HepG2 (cell line): ENCODE results near the gene OR6S1. TPM values are rescaled to one million over a fixed set of nuclear protein-coding genes. Genes with fewer than 3 reads are reported as not detected.
A peak's percentile ranks its signal among the peaks of the same experiment; 100 is the strongest.

Source experiments
- AKAP8 ChIP-seq: sonication (generic); formaldehyde crosslinking; IDR thresholded peaks from 2 replicates; pipeline ENCODE4 v1.5.1; 2020; ENCODE audit warnings: mild to moderate bottlenecking, missing genetic modification reagents
- GATA4 ChIP-seq: sonication (generic); IDR thresholded peaks from 2 replicates; pipeline ENCODE4 v1.6.1; 2016; ENCODE audit warnings: antibody characterized with exemption, low read depth, borderline replicate concordance
- GPBP1L1 ChIP-seq: sonication (generic); formaldehyde crosslinking; IDR thresholded peaks from 2 replicates; pipeline ENCODE4 v1.5.0; 2020; ENCODE audit warnings: mild to moderate bottlenecking, missing genetic modification reagents
- IRX3 ChIP-seq: sonication (generic); formaldehyde crosslinking; IDR thresholded peaks from 2 replicates; pipeline ENCODE4 v1.8.1; 2023; ENCODE audit warnings: mild to moderate bottlenecking, low read depth, missing genetic modification reagents, borderline replicate concordance
- MXI1 ChIP-seq: IDR thresholded peaks from 3 replicates; pipeline ENCODE4 v1.6.1; 2012; ENCODE audit warnings: low read depth, low read length, inconsistent platforms, borderline replicate concordance
- NBN ChIP-seq: fragments of 450-650 bp; conservative IDR thresholded peaks from 2 replicates; pipeline ENCODE4 v1.6.1; 2017
- ONECUT2 ChIP-seq: sonication (generic); formaldehyde crosslinking; IDR thresholded peaks from 2 replicates; pipeline ENCODE4 v1.4.0; 2020; ENCODE audit warnings: missing genetic modification reagents
- RERE ChIP-seq: IDR thresholded peaks from 2 replicates; pipeline ENCODE4 v1.6.1; 2016; ENCODE audit warnings: low read depth, missing genetic modification reagents, missing compliant biosample characterization
- SNRNP70 ChIP-seq: fragments of 200-400 bp; formaldehyde crosslinking; IDR thresholded peaks from 2 replicates; pipeline ENCODE4 v1.6.1; 2017; ENCODE audit warnings: mild to moderate bottlenecking, low read depth, low read length, moderate library complexity
- XRCC5 ChIP-seq: fragments of 200-400 bp; formaldehyde crosslinking; optimal IDR thresholded peaks from 2 replicates; pipeline ENCODE3; 2017; ENCODE audit warnings: mild to moderate bottlenecking, low read length
- ZBTB34 ChIP-seq: sonication (generic); formaldehyde crosslinking; IDR thresholded peaks from 2 replicates; pipeline ENCODE4 v1.8.0; 2022; ENCODE audit warnings: mild to moderate bottlenecking, missing genetic modification reagents
- ZNF276 ChIP-seq: sonication (generic); formaldehyde crosslinking; IDR thresholded peaks from 2 replicates; pipeline ENCODE4 v1.4.0; 2020; ENCODE audit warnings: mild to moderate bottlenecking, low read depth, missing genetic modification reagents
- ZNF414 ChIP-seq: sonication (generic); formaldehyde crosslinking; IDR thresholded peaks from 2 replicates; pipeline ENCODE4 v1.5.0; 2020; ENCODE audit warnings: missing genetic modification reagents
- ZNF510 ChIP-seq: sonication (generic); formaldehyde crosslinking; IDR thresholded peaks from 2 replicates; pipeline ENCODE4 v1.4.0; 2020; ENCODE audit warnings: low read depth, mild to moderate bottlenecking, missing genetic modification reagents
- ZNF549 ChIP-seq: sonication (generic); formaldehyde crosslinking; IDR thresholded peaks from 2 replicates; pipeline ENCODE4 v1.5.0; 2020; ENCODE audit warnings: missing genetic modification reagents
- ZNF550 ChIP-seq: sonication (generic); formaldehyde crosslinking; IDR thresholded peaks from 2 replicates; pipeline ENCODE4 v1.4.0; 2020; ENCODE audit warnings: mild to moderate bottlenecking, missing genetic modification reagents, borderline replicate concordance
- ZNF569 ChIP-seq: sonication (generic); formaldehyde crosslinking; IDR thresholded peaks from 2 replicates; pipeline ENCODE4 v1.5.0; 2020; ENCODE audit warnings: mild to moderate bottlenecking, missing genetic modification reagents, moderate library complexity, borderline replicate concordance
- ZNF775 ChIP-seq: sonication (generic); formaldehyde crosslinking; IDR thresholded peaks from 2 replicates; pipeline ENCODE4 v1.4.0; 2020; ENCODE audit warnings: missing genetic modification reagents, mild to moderate bottlenecking, moderate library complexity, borderline replicate concordance
- polyA plus RNA-seq, 8 experiments: library from polyadenylated mRNA; depleted of rRNA in 3 of 8; stranded (reverse) in 7 of 8; unstranded in 1 of 8; fragments of >200 nt; fragmentation: Illumina TruSeq in 4 of 8; extraction: Trizol in 4 of 8; gene quantifications; 2 replicates each; pipeline versions ENCODE4 v1.2.1 to v1.2.3, GENCODE V29; 2011 to 2016; ENCODE audit warnings: low read depth in 4 of 8, missing spikeins in 1 of 8, mixed read lengths in 1 of 8; ENCODE audit not compliant: insufficient read depth in 1 of 8
- total RNA-seq, 5 experiments: library from RNA; depleted of rRNA; stranded (reverse); fragments of >200 nt; fragmentation: Illumina TruSeq; extraction: Trizol; gene quantifications; 2 replicates each; pipeline ENCODE4 v1.2.3, GENCODE V29; 2016; ENCODE audit warnings: low read depth in 1 of 5

Gene OR6S1
- total and polyA plus RNA-seq, 2 of the 13 experiments (the other 11 are each of a cell fraction or from before 2014, with no cell fraction given), result 0.09 TPM; not detected in 1

- TF ChIP-seq ZBTB34 (CRISPR knock-in tag) (peak; percentile 55), ZNF276 (CRISPR knock-in tag) (no peak), ZNF569 (CRISPR knock-in tag) (no peak; the same call in none of the 2 replicates), AKAP8 (CRISPR knock-in tag) (no peak), SNRNP70 (no peak), ZNF549 (CRISPR knock-in tag) (peak; percentile 66; the same call in 1 of the 2 replicates), ONECUT2 (CRISPR knock-in tag) (0 out of 2 replicates have a peak, but pooled peaks have one; percentile 31), GPBP1L1 (CRISPR knock-in tag) (no peak), RERE (CRISPR knock-in tag) (0 out of 2 replicates have a peak, but pooled peaks have one; percentile 23), GATA4 (no peak), MXI1 (peak; percentile 79; the same call in 1 of the 3 replicates), IRX3 (no peak; the same call in 1 of the 2 replicates), XRCC5 (peak; percentile 9), NBN (peak; percentile 80; the same call in 1 of the 2 replicates), ZNF510 (no peak), ZNF550 (CRISPR knock-in tag) (no peak), ZNF414 (CRISPR knock-in tag) (no peak), ZNF775 (peak; percentile 91)
Measured at GRCh38 chr14:20683891-20684661, 42.6 kb upstream of the OR6S1 start, which contains the start of gene RNASE4 (continued).
